RKO (cell line): ENCODE results near the gene ESYT2.

ENCODE experiments used
- DNase-seq: peaks from one replicate; pipeline ENCODE4 v3.0.0-alpha.2; 2016; ENCODE audit warnings: low spot score

ESYT2 gene

GRCh38 chr7:158695726-158696452 lies 133.4 kb downstream of the ESYT2 start:
- DNase-seq, result peak; percentile 49

- DNase-seq, result no peak
These were observed 134.3 kb downstream of the ESYT2 start for GRCh38 chr7:158695056-158695455.

GRCh38 chr7:158694650-158695049 lies 134.7 kb downstream of the ESYT2 start:
- DNase-seq, result no peak

GRCh38 chr7:158689488-158689887 lies 139.8 kb downstream of the ESYT2 start:
- DNase-seq, result no peak

- no peak for DNase-seq
These were observed 141.9 kb downstream of the ESYT2 start for GRCh38 chr7:158687406-158687805.

- DNase-seq, result no peak
These were observed 143.6 kb downstream of the ESYT2 start for GRCh38 chr7:158685693-158686092.

GRCh38 chr7:158684329-158684728 lies 145.0 kb downstream of the ESYT2 start:
- no peak for DNase-seq

- DNase-seq, result no peak
These were observed 145.8 kb downstream of the ESYT2 start for GRCh38 chr7:158683541-158683940.

GRCh38 chr7:158682456-158682855 lies 146.9 kb downstream of the ESYT2 start:
- DNase-seq, result no peak
